Measurements from ENCODE around the gene ATP8B4.
"Not testable (repeated sequence)": the region's sequence is repeated elsewhere in the genome, so short reads cannot be mapped to it uniquely, and the experiment has no call there.

The ATP8B4 gene, protein sequence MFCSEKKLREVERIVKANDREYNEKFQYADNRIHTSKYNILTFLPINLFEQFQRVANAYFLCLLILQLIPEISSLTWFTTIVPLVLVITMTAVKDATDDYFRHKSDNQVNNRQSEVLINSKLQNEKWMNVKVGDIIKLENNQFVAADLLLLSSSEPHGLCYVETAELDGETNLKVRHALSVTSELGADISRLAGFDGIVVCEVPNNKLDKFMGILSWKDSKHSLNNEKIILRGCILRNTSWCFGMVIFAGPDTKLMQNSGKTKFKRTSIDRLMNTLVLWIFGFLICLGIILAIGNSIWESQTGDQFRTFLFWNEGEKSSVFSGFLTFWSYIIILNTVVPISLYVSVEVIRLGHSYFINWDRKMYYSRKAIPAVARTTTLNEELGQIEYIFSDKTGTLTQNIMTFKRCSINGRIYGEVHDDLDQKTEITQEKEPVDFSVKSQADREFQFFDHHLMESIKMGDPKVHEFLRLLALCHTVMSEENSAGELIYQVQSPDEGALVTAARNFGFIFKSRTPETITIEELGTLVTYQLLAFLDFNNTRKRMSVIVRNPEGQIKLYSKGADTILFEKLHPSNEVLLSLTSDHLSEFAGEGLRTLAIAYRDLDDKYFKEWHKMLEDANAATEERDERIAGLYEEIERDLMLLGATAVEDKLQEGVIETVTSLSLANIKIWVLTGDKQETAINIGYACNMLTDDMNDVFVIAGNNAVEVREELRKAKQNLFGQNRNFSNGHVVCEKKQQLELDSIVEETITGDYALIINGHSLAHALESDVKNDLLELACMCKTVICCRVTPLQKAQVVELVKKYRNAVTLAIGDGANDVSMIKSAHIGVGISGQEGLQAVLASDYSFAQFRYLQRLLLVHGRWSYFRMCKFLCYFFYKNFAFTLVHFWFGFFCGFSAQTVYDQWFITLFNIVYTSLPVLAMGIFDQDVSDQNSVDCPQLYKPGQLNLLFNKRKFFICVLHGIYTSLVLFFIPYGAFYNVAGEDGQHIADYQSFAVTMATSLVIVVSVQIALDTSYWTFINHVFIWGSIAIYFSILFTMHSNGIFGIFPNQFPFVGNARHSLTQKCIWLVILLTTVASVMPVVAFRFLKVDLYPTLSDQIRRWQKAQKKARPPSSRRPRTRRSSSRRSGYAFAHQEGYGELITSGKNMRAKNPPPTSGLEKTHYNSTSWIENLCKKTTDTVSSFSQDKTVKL

DNA sequence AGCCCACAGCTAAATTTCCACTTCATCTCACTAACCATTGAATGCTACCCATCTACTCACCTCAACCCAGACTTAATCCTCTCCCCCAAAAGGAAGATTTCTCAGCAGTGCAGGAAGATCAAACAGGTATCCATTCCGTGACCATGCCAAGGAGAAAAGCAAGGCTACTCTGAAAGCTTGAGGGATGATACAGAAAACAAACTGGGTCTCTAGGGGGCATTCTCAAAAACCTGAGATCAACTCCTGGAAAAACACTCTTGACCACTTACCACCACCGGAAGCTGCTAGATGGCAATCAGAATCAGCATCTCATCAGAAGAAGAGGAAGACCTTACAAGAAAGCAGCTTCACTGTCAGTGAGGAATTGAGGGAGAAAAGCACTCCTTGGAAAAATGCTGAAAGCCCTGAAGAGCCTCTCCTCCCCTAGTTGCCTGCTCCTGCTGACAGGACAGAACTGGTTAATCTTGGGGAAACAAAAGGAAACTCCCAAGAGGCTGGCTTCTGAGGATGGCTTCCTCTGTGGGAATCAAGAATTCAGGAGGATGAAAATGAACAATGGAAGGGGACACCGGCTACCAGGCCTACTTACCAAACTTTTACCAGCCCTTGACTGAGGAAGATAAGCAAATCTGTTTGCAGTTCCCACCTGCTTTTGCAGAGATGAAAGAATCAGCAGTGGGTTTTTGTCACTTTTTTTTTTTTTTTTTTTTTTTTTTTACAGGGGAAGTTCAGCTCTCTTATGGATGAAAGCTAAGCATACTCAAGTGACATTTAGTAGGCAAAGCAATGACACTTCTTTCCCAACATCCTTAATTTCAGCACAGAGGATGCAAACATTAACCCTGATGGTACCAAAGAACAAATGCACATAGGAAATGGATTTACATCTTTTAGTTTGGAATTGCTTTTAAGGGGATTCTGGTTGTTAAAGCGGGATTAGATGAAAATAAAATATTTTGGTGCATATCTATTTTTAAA lies at the start of gene ATP8B4:
Gene ATP8B4 (minus strand): TSS at position 171 of the 978 bp plus-strand sequence. CDS start 12,267 bp downstream, outside the sequence.
- ATAC-seq, result peak; percentile 34
- DNase-seq, result peak; percentile 18

DNA sequence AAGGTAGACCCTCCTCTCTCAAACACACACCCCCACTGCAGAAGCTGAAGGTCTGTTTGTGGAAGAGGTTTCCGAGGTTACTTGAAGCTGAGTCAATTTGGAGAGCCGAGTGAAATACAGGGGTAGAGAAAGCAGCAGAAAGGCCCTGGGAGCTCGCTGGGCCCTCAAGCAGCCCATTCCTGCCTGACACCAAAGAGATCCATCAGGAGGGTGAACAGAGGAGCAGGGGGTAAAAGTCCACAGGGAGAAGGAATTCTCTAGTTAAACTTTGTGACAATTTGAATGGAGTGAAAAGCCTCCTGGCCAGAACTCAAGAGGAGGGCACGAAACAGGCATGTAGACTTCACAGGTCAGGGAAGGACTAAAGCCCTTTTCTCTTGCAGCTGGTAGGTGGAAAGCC lies 49.3 kb upstream of the ATP8B4 start:
- ATAC-seq (no peak), DNase-seq (no peak)

DNA sequence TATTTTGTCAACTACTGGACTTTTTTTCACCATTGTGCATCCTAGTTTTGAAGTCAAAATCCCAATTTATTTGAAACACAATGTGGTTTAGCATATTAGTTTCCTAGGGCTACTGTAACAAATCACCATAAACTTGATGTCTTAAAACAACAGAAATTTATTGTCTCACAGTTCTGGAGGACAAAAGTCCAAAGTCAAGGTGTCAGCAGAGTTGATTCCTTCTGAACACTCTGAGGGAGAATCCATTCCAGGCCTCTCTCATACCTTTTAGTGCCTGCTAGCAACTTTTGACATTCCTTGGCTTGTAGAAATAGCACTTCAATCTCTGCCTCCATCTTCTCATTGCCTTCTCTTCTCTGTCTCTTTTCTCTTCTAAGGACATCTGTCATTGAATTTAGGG lies 48.1 kb upstream of the ATP8B4 start:
- ATAC-seq (no peak), DNase-seq (no peak)

DNA sequence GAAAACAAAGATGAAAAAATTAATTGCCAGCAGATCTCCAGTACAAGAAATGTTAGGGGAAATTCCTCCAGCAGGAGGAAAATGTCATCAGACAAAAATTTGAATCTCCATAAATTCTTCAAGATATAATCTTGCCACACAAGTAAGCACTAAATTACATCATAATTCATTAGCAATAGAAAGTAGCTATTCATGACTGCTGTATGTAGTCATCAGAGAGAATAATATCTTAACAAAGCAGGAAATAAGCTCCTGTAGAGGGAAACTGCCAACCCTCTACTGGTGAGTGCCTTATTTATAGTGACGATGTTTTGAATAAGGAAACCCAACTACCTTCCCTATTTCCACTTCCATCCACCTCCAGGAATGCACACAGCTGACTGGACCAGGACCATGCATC lies 47.2 kb upstream of the ATP8B4 start:
- no peak for ATAC-seq
- DNase-seq, result no peak

DNA sequence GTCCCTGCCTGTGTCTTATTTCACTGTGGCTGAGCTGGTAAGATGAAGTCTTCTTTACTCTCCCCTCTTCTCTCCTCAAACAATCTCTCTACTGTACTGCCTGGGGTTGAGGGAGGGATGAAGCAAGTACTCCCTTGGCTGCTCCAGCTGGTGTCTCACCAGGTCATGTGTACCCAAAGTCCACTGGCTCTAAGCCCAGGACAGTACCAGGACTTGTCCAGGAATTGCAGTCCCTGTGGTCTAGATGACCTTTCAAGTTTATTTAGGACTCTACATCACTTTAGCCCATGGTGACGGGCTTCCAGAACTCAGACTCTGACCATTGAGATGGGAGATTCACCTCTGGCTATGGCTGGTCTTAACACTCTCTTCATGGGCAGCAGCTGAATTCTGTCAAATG lies 45.4 kb upstream of the ATP8B4 start:
- ATAC-seq, result no peak
- DNase-seq, result no peak

DNA sequence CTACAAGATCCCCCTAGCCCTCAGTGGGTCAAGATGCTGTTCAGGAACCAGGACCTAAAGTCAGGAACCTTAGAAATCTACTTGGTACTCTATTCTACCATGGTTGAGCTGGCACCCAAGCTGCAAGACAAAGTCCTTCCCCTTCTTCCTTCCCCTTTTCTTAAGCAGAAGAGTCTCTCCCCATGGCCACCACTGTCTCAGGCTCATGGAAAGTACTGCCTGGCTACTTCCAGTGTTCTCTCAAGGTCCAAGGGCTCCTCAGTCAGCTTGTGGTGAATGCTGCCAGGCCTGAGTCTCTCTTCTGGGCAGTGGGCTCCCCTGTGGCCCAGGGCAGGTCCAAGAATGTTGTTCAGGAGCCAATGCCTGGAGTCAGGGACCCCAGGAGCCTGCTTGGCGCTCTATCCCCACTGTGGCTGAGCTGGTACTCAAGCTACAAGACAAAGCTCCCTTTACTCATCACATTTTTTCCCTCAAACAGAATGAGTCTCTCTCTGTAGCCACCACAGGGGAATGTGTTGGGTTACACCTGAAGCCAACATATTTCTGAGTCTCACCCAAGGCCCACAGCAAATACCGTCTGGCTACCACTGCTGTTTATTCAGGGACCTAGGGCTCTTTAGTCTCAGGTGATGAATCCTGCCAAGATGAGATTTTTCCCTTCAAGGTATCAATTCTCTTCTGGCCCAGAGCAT lies 44.8 kb upstream of the ATP8B4 start:
- ATAC-seq (peak; percentile 23), DNase-seq (no peak)

DNA sequence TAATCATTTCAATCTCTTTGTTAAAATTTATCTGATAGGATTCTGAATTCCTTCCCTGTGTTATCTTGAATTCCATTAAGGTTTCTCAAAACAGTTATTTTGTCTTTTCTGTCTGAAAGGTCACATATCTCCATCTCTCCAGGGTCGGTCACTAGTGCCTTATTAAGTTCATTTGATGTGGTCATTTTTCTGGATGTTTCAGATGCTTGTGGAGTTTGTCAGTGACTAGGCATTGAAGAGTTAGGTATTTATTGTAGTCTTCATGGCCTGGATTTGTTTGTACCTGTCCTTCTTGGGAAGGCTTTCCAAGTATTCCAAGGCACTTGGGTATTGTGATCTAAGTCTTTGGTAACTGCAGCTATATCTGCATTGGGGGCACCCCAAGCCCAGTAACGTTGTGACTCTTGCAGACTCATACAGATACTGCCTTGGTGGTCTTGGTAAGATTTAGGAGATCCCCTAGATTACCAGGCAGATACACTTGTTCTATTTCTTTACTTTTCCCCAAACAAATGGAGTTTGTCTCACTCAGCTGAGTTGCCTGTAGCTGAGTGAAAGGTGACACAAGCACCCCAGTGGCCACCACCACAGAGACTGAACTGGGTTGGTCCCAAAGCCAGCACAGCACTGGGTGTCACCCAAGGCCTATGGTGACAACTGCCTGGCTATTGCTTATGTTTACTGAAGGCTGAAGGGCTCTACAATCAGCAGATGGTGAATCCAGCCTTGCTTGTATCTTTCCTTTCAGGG lies 44.1 kb upstream of the ATP8B4 start:
- DNase-seq (no peak), ATAC-seq (peak; percentile 40)

DNA sequence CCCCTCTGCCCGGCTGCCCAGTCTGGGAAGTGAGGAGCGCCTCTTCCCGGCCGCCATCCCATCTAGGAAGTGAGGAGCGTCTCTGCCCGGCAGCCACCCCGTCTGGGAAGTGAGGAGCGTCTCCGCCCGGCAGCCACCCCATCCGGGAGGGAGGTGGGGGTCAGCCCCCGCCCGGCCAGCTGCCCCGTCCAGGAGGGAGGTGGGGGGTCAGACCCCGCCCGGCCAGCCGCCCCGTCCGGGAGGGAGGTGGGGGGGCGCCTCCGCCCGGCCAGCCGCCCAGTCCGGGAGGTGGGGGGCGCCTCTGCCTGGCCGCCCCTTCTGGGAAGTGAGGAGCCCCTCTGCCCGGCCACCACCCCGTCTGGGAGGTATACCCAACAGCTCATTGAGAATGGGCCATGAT lies 39.2 kb upstream of the ATP8B4 start:
- DNase-seq, ATAC-seq: not testable (repeated sequence)

DNA sequence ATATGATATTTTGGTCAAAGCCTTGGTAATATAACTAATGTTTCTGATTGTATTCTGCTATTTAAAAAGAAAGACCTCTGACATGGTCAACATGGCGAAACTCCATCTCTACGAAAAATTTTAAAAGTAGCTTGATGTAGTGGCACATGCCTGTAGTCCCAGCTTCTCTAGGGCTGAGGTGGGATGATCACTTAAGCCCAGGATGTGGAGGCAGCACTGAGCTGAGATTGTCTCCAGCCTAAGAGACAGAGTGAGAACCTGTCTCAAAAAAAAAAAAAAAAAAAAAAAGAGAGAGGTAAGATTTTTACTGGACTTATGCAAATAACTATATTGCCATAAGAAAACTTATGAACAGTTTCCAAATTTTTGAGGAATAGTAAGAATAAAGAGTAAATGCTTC lies 32.4 kb upstream of the ATP8B4 start:
- ATAC-seq (no peak), DNase-seq (no peak)

DNA sequence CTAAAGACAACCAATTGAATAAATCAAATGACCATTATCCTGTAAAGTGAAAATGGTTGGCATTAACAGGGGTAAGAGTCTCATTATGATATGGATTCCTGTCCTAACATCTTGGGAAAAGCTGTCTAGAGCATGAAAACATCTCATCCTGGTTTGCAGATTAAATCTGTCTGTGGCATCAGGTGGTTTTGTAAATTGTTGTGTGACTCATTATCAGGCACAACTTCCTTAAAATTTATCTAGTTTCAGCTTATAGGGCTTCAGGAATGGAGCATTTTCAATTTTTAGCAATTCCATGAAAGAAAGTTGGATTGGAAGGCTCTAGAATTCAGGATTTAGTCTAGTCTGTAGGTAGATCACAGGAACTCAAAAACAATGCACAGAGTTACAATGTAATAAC lies 31.8 kb upstream of the ATP8B4 start:
- no peak for ATAC-seq
- DNase-seq, result no peak

DNA sequence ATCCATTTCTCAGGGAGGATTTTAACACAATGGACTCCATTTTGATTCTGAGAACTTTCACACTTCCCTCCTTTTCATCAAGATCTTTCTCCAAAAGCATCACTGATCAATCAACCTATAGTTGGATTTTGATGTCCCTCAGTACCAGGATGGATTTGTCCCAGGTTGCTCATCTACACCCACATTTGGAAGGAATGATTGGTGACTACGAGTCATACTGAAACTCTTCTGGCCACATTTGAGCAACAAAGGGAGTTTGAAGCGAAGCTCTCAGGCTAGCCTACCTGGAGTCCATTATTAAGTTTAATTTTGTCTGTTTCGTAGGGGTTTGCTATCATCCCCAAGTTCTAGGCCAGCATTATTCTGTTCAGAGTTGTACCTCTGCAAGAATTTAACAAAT lies 31.3 kb upstream of the ATP8B4 start:
- ATAC-seq, result peak; percentile 55

DNA sequence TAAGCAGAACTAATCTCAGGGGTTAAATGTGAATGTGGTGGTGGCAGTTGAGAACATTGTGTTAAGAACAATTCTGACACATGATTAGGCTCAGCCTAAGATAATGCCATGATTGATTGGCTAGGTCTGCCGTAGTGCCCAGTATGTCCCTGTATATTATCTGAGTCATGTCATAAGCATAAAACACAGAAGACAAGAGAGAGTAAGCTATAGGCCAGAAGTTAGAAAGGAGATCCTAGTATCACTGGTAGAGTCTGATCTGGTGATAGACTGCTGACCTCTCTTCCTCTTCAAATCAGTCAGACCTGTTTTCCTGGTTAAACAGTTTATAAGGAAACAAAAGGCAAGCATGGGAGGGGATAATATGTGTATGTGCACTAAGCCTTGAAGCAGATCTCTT lies 30.1 kb upstream of the ATP8B4 start:
- ATAC-seq (no peak), DNase-seq (no peak)

More for the DNA sequence above, 31.3 kb upstream of the ATP8B4 start:
- no peak for DNase-seq

DNA sequence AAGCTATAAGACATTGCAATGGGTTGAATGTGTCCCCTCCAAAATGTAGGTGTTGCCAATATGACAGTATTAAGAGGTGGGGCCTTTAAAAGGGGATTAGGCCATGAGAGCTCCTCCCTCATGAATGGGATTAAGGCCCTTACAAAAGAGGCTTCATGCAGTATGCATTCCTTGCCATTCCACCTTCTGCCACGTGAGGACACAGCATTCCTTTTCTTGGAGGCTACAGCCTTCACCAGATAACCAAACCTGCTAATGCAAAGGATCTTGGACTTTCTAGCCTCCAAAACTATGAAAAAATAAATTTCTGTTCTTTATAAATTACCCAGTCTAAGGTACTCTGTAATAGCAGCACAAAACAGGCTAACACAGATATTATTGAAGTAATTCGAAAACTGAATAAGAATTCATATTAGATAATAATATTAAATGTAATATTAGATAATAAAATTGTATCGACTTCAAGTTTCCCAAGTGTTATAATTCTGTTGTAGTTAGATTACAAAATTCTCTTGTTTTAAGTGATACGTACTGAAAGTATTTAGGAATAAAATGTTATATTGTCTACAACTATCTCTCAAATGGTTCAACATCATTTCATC lies 29.4 kb upstream of the ATP8B4 start:
- ATAC-seq (no peak), DNase-seq (no peak)

DNA sequence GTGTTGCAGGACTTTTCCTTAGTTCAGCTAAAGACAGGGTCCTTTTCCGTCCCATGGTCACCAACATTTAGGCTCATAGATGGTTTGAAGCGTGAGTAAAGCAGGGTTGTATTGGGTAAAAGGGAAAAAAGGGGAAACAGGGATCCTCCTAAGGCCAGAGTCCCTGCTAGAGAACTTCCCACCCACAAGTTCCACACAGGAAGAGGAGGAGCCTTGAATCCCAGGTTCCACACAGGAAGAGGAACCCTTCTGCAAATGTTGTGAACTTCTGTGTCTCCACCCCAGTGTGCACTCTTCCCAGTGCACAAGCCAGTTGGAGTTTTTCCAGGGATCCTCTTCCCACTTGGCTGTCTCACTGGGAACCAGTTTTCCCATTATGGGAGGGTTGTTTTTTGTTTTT lies 27.6 kb upstream of the ATP8B4 start:
- no peak for ATAC-seq
- no peak for DNase-seq

DNA sequence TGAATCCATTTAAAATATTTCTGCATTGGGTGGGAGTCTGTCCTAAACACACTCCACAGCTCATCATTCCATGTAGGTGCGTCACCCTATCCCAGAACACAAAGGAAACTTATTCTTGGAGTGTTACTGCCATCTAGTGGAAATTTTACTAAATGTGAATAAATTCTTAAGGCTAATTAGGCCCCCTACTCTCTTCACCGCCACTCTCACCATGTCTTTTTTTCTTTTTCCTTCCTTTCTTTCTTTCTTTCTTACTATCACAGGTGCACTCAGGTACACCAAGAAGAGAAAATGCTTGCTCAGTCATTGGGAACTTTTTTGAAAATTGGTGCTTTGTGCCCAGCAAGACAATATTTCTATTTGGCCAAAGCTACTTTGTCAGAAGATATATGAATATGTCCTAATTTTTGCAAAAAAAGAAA lies 26.4 kb upstream of the ATP8B4 start:
- DNase-seq, result no peak
- ATAC-seq, result peak; percentile 57

DNA sequence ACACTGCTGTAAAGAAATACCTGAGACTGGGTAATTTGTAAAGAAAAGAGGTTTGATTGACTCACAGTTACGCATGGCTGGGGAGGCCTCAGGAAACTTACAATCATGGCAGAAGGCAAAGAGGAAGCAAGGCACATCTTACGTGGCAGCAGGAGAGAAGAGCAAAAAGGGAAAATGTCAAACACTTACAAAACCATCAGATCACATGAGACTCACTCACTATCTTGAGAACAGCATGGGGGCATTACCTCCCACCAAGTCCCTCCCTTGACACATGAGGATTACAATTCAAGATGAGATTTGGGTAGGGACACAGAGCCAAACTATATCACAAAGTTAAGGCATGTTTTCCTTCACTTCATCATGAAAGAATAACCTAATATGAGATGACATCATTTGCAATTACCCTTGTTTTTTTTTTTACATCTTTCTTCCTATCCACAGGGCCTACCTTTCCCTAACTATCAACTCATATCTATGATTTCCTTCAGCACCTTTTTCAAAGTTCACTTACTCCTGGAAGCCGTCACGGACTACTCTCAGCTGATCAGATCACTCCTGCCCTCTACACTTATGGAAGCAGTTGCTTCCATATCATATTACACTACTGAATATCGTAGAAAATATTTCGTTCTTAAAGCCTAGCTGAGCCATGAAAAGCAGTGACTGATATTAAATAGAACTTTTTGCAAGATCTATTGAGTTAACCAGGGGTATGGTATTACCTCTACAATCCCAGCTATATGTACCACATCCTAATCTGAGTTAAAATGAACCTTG lies 25.5 kb upstream of the ATP8B4 start:
- ATAC-seq (no peak), DNase-seq (no peak)

DNA sequence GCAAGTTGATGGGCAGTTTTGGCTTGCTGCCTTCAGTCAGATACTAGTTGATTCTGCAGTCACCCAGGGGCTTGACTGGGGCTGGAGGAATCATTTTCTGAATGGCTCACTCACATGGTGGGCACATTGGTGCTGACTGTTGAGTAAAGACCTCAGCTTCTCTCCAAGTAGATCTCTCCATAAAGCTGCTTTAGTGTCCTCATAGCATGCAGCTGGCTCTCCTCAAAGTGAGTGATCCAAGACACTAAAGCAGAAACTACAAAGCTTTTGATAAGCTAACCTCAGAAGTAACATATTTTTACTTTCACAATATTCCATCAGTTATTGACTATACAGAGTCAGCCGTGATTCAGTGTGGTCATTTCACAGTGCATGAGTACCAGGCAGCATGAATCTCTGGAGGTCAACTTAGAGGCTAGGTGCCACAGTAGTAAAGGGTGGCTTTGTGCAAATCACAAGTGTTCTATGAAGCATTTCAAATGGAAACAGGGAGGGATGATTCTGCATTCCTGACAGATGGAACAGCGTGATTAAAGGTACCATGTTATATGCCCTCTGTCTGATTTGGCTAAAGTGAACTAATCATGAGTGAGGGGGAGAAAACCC lies 24.3 kb upstream of the ATP8B4 start:
- DNase-seq (no peak), ATAC-seq (peak; percentile 32)

DNA sequence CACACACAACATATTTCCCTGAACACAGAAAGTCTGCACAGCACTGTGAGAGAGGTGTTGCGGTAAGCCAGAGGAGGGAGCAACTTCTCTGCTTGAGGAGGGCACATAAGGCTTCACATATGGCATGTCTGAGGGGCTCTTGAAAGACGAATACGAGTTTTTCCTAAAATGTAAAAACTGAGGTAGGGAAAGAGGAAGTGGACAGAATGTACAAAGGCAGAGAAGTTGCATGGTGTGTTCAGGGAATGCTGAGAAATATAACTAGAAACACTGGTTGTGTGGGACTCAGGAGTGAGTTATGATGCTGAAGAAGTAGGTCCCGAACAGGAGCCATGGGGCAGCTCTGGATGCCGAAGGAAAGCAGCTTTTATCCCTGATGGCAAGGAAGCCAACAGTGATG lies 22.8 kb upstream of the ATP8B4 start:
- DNase-seq (no peak), ATAC-seq (no peak)

Data from stimulated activated naive CD8-positive, alpha-beta T cell treated with anti-CD3 and anti-CD28 coated beads, Interleukin-15, Interleukin-2, amounts not matched to agents 100 U/mL and 50 U/mL, for 24 hours (primary cell).